Activated naive CD4-positive, alpha-beta T cell treated with anti-CD3 and anti-CD28 coated beads for 36 hours (primary cell): ENCODE measurements around the gene QRFPR. TPM values are rescaled to one million over a fixed set of nuclear protein-coding genes. Genes with fewer than 3 reads are reported as not detected.
A peak's percentile ranks its signal among the peaks of the same experiment; 100 is the strongest.

Experiments
- CTCF ChIA-PET: fragments of 350-600 bp; sonication (Branson Sonifier 250); formaldehyde crosslinking; loops from one replicate; lab custom pipeline; 2021; ENCODE audit warnings: antibody characterized with exemption; lab: Charles Lee
- DNase-seq: peaks from one replicate; pipeline ENCODE4 v3.0.0-alpha.2; 2020
- H3K27ac Mint-ChIP-seq: one replicate; pipeline ENCODE4 v1.8.0; 2021; ENCODE audit warnings: mild to moderate bottlenecking, mixed read lengths
- H3K27me3 Mint-ChIP-seq: one replicate; pipeline ENCODE4 v1.8.0; 2021; ENCODE audit warnings: low read depth, mixed read lengths
- H3K36me3 Mint-ChIP-seq: one replicate; pipeline ENCODE4 v1.8.0; 2021; ENCODE audit warnings: low read depth, mixed read lengths
- H3K4me1 Mint-ChIP-seq: one replicate; pipeline ENCODE4 v1.8.0; 2021; ENCODE audit warnings: low read depth, mixed read lengths
- H3K4me3 Mint-ChIP-seq: one replicate; pipeline ENCODE4 v1.8.0; 2021; ENCODE audit warnings: mild to moderate bottlenecking, moderate library complexity, mixed read lengths
- H3K9me3 Mint-ChIP-seq: one replicate; pipeline ENCODE4 v1.8.0; 2021; ENCODE audit warnings: mixed read lengths
- intact Hi-C: fragments of 100-400 bp; cut with micrococcal nuclease; formaldehyde crosslinking; loops from one replicate; pipeline ENCODE4 v1.15.1; 2023
- total RNA-seq, 2 experiments: library from RNA; stranded (reverse); gene quantifications; one replicate each; pipeline ENCODE4 v1.2.3, GENCODE V29; 2021

Gene QRFPR
- total RNA-seq, 2 experiments from 2014 or later: not detected

DNA sequence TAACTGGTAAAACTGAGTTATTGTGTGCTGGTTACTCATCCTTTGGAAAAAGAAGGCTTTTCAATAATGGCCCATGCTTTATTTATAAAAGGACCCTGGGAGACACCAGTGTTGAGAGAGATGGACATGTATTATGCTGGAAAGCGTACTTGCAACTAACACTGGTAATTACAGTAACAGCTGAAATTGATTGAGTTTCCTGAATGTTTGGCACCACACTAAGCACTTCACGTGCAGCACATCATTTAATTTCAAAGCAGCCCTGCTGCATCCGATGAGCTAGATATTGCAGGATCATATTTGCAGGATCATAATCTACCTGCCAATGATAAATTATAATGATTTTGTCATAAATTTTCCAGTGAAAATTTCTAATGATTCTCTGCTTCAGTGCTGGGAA, 81.5 kb downstream of the QRFPR start:
- Mint-ChIP-seq H3K9me3 (no peaks in the 10 kb centered on the region), H3K27me3 (no peaks in the 10 kb centered on the region), H3K27ac (no peak overlapping the region), H3K36me3 (no peaks in the 10 kb centered on the region), H3K4me1 (peaks cover 2% of the 10 kb centered on the region), H3K4me3 (no peak overlapping the region)
- DNase-seq: no peak
- CTCF ChIA-PET: interaction anchor here (1.2 to 1.9 kb wide), 3 partner anchors 8 to 106 kb away, joined by 5 to 6 read pairs (median 5); no protein-coding TSS in a partner anchor
- intact Hi-C loops: no loop called here

- intact Hi-C loops: no loop called here
- Mint-ChIP-seq H3K4me1 (peaks cover 19% of the 10 kb centered on the region), H3K36me3 (no peaks in the 10 kb centered on the region), H3K27me3 (peaks cover 3% of the 10 kb centered on the region), H3K27ac (no peak overlapping the region), H3K4me3 (no peak overlapping the region), H3K9me3 (peaks cover 12% of the 10 kb centered on the region)
- DNase-seq: no peak
- CTCF ChIA-PET: interaction anchor here (1.5 kb wide), 1 partner anchor 91 kb away, joined by 5 read pairs; no protein-coding TSS in a partner anchor
Observed at GRCh38 chr4:121283319-121283718, 97.5 kb downstream of the QRFPR start.

GRCh38 chr4:121280425-121280824, 100.4 kb downstream of the QRFPR start:
- no peaks in the 10 kb centered on the region for H3K36me3 Mint-ChIP-seq
- H3K4me3 Mint-ChIP-seq: no peak overlapping the region
- no peak overlapping the region for H3K27ac Mint-ChIP-seq
- H3K9me3 Mint-ChIP-seq: peaks cover 3% of the 10 kb centered on the region
- no peak for DNase-seq
- intact Hi-C loops: no loop called here
- H3K4me1 Mint-ChIP-seq: peaks cover 21% of the 10 kb centered on the region
- CTCF ChIA-PET: no interaction called here
- peaks cover 5% of the 10 kb centered on the region for H3K27me3 Mint-ChIP-seq

- intact Hi-C loops: loop anchor here (1.0 kb wide), 5 partner anchors 8 to 87 kb away; no protein-coding TSS in a partner anchor
- CTCF ChIA-PET: interaction anchor here (0.6 to 1.1 kb wide), 3 partner anchors 13 to 518 kb away, joined by 3 to 4 read pairs (median 3); no protein-coding TSS in a partner anchor
- no peaks in the 10 kb centered on the region for H3K9me3 Mint-ChIP-seq
- no peak overlapping the region for H3K4me3 Mint-ChIP-seq
- no peaks in the 10 kb centered on the region for H3K36me3 Mint-ChIP-seq
- DNase-seq: peak; percentile 41
- peaks cover 19% of the 10 kb centered on the region for H3K4me1 Mint-ChIP-seq
- H3K27ac Mint-ChIP-seq: peak overlapping the region; percentile 66
- peaks cover 5% of the 10 kb centered on the region for H3K27me3 Mint-ChIP-seq
Observed at GRCh38 chr4:121278811-121279368, 101.9 kb downstream of the QRFPR start.

Other genes with a start within 250 kb of the QRFPR start
- gene TNIP3, start 216.7 kb downstream of the QRFPR start, total RNA-seq: 1 to 10 TPM; 1.8 to 2.7 TPM